NCI-H524 (cell line): Measurements from ENCODE around the gene RIOK2.
"Not testable (repeated sequence)": the region's sequence is repeated elsewhere in the genome, so short reads cannot be mapped to it uniquely, and the experiment has no call there.

Source experiments
- DNase-seq, 2 experiments: peaks; one replicate each; lab custom pipeline; 2025; lab: John Stamatoyannopoulos, UW

RIOK2 gene

DNA sequence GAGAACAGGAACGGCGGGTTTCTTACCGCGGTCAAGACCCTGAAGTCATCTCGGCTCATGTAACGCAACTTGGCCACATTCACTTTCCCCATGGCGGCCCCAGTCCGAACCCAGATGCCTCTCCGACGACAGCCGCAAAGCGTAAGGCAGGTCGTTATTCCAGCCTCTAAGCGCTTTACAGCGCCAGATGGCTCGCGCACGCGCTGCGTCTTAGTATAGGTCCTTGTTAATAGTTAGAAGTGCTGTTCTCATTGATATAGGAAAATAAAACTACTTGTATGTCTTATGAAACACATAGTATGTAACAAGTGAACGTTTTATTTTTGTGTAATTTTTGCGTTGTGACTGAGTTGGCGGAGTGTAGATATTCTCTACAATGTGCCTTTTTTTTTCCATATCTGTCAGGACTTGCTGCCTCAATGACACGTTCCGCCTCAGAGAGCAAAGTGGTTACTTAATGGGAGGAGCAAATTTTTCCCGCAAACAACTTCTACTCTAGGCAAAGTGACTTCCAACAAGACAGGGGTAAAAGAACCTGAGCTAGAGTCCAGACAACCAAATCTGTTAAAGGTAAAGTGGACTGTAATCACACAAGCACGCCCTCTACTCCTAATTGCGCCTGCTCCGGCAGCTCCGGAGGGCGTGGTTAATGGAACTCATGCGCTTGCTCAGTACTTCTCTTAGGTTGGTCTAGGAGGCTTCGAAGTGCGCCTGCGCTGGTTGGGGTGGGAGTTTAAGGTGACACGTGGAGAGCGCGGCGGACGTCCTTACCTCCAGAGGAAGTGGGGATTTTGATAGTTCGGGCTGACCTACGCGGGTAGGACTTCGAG is at the start of gene RIOK2:
Gene RIOK2, minus strand, starts transcription at position 148 of the 830 bp plus-strand sequence. Its CDS starts 56 bp downstream, at position 92.
- peak; percentile 94 to 97 for DNase-seq

DNA sequence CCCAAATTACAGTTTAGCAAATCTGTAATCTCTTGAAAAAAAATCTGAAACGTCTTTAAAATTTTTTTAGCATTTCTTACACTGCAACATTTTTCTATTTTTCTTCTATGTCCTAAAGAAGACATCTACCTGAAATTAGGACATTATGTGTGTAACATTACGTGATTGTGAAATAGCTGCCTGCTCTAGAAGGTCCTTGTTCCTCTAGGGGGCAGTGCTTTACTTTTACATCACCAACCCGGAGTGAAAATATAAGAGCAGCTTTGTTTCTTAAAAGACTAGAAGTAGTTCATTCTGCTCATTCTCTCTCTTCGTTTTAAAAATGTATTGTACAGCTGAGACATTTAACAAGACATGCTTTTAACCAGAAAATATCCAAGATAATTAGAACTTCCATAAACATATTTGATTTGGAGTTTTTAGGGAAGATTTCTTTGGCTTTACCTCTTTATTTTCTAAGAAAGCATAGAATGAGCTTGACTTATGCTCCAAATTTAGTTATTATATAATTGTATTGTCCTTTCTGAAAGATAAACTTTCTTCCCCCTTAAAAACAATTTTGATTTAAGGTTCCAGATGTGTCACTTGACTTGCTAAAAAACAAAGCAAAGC is 48.1 kb upstream of the RIOK2 start:
- peak; percentile 1 to 59 for DNase-seq

DNA sequence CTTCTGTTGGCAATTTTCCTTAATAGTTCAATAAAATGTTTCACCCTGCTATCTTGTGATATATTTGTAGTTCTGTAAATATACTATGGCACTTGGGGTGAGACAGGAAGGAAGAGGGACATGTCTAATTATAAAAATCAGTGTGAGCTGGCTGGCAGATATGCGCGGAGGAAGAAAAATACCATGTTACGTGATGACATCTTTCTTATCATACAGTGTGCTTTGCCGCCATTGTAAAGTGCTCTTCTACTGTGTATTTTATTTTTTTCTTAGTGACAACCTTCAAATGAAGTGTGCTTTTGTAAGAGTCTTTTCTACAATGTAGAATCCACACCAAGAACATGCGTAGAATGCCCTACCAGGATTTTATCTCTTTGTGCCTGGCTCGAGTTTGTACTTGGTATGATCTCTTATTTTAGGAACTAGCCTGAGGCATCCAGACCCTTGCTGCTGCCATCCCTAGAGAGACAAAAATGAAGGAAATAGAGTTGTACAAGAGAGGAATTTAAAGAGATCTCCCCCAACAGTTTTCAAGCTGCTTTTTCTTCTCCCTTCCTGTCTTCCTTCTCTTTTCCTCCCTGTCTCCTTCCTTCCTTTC is 46.7 kb upstream of the RIOK2 start:
- no peak for DNase-seq

DNA sequence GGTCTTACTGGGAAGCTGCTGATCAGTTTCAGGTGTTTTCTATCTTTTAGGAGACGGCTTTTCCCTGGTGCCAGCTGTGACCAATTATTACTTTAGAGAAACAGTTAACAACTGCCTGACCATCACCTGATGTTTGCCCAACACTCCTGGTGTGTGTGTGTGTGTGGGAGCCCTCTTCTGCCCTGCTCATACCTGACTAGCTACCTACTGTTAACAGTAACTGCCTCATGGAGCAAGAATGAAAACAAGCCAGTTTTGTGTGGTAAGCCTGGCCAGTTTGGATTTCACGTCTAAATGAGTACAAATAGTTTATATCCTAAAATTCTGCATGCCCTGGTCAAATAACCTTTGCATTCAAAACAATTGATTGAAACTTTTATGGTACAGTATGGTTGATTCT is 46.1 kb upstream of the RIOK2 start:
- DNase-seq = no peak

DNA sequence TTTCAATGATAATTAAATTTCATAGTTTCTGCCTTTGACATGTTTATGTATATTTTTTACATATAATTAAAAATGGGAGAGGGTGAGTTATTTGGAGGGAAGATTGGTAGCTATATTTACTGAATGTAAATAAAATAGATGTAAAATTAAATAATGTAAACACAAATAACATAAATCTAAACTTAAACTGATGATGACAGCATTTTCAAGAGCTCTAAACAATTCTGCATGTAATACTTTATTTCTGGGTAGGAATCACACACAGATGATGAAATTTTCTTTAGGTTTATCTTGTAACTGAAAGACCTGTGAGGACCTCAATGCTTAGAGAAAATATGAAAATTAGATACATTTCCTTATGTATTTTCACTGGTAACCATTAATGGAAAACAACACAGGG is 42.2 kb upstream of the RIOK2 start:
- DNase-seq = no peak

DNA sequence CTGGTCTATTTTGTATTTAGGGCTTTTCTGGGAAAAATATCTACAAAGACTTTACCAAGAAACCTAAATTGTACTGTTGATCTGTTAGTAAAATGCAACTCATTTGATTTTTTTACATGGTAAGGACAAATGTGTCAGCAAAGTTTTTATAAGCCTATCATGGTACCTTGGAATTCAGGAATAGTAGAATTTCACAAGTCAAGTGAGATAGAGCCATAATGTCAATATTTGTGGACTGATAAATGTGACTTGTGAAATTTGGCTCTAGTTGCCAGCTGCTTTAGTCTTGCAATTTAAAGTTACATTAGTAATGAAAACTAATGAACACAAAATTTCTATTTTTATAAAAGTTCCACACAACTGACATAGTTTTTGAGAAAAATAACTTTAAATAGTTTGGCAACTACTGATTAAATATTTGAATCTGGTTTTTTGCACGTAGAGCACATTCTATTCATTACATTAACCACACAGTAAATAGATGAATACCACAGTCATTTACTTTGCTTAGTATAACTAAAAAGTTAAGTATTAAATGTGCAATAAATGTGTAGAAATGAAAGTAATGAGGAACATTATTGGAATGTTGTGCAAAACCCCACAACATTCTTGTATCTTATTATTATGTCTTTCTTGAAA is 41.2 kb upstream of the RIOK2 start:
- DNase-seq = no peak

DNA sequence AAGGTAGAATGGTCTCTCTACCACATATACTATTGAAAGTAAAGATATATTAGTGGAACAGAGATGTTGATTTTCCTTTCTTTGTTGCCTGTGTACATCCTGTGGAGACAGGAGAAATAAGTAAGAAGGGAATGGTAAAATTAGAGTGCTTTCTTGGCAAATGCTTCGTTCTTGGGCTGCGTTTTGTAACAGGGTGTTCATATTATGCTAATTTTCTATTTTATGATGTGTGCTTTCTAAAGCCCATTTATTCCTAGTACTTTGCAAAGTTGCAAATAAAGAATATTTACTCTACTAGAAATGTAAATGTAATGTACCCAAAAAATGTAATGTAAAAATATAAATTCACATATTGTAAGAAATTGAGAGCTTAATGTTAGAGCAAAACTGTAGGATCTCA is 40.5 kb upstream of the RIOK2 start:
- DNase-seq = no peak

DNA sequence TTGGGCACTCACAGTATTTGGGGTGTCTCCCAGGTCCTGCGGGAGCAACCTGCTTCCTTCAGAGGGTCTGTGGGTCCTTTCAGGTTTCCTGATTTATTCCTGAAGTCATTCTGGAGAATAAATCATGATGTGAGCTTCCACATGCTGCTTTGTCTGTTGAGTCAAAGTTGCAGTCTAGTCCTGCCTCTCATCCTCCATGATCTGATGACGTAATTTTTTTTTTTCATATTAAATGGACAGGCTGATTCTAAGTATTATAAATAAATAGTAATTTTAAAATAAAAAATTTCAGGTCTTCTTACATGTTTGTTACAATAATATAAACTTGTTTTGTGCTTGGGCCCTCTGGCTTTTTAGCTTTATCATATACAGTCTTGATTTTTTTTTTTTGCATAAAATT is 26.3 kb upstream of the RIOK2 start:
- DNase-seq = no peak

DNA sequence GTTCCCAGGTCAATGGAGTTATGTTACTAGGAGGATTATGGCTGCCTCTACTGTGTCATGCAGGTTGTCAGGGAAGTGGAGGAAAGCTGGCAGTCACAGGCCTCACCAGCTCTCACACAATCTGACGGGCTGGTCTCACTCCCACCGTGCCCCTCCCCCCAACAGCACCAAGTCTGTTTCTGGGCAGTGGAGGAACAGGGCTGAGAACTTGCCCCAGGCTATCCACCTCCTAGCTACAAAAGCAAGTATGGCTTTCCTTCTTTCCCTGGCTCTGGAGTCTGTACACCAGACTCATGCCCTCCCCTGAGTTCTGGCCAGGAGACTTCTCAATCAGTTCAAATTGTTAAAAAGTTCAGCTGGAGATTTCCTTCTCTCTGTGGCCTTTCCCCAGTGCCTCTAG is 25.7 kb upstream of the RIOK2 start:
- DNase-seq = no peak

DNA sequence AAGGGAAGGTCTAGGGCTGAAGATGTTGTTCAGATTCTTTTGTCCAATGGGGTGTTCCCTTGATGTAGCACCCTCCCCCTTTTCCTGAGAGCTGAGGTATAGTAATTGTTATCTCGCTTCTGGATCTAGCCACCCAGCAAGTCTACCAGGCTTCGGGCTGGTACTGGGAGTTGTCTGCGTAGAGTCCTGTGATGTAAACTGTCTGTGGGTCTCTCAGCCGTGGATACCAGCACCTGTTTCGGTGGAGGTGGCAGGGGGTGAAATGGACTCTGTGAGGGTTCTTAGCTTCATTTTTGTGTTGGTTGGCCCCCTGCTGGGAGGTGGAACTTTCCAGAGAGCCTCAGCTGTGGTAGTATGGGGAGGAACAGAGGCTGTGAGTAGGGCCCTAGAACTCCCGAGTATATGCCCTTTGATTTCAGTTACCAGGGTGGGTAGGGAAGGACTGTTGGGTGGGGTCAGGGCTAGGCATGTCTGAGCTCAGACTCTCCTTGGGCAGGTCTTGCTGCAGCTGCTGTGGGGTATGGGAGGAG is 25.2 kb upstream of the RIOK2 start:
- no peak for DNase-seq

DNA sequence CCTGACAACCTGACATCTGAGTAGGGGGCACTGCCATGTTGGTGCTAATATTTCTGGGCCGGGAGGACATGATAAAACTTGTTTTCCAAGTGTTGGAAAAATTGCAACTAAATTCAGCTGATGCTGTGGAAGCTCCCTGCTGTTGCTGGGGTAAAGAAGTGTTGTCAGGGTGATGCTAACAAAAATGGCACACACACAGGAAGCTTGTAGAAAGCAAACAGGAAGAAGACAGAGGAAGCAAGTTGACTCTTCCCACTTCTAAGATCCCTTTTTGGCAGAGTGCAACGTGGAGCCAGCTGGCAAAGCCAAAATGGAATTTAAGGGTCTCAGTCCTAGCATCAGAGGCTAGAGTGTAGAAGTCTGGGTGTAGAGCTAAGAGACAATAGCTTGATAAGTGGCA is 11.3 kb upstream of the RIOK2 start:
- no peak for DNase-seq

DNA sequence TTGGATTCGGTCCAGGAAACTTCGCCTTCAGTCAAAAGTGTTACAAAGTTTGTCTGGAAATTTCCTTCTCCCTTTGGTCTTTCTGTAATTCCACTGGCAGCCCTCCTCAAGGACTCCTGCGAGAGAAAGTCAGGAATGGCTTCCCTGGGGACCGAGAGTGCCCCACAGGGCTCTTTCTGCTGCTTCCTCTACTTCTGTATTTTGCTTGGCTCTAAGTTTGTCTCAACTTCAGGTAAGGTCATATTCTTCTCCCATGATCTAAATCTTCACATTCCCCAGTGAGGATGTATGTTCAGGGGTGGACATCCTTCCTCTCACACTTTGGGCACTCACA is 10.3 kb upstream of the RIOK2 start:
- DNase-seq = no peak

DNA sequence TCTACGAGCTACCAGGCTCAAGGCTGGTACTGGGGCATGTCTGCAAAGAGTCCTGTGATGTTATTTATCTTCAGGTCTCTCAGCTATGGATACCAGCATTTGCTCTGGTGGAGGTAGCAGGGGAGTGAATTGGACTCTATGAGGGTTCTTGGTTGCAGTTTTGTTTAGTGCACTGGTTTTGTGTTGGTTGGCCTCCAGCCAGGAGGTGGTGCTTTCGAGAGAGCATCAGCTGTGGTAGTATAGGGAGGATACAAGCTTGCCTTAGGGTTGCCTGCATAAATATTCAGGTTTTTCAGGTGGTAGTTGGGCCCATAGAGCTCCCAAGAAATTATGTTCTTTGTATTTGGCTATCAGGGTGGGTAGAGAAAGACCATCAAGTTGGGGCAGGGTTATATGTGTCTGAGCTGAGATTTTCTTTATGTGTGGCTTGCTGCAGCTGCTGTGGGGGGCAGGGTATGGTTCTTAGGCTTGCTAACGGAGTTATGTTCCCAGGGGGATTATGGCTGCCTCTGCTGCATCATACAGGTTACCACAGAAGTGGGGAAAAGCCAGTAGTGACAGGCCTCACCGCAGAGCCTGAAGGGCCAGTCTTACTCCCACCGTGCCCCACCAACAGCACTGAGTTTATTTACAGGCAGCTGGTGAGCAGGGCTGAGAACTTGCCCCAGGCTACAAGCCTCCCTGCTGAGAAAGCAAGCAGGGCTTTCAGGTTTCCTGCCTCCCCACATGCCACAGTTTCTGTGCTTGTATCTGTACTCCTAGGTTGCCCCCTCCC is 9.7 kb upstream of the RIOK2 start:
- DNase-seq = no peak

DNA sequence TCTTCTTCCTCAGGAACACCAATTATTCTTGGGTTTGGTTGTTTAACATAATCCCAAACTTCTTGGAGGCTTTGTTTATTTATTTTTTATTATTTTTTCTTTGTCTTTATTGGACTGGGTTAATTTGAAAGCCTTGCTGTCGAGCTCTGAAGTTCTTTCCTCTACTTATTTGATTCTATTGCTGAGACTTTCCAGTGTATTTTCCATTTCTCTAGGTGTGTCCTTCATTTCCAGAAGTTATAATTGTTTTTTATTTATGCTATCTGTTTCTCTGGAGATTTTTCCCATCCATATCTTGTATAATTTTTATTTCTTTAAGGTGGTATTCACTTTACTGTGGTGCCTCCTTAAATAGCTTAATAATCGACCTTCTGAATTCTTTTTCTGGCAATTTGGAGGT is 8.8 kb upstream of the RIOK2 start:
- no peak for DNase-seq

DNA sequence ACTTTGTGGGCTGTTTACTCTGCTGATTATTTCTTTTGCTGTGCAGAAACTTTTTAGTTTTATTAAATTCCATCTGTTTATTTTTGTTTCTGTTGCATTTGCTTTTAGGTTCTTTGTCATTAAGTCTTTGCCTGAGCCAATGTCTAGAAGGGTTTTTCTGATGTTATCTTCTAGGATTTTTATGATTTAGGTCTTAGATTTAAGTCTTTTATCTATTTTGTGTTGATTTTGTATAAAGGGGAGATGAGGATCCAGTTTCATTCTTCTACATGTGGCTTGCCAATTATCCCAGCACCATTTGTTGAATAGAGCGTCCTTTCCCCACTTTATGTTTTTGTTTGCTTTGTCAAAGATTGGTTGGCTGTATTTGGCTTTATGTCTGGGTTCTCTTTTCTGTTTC is 6.5 kb upstream of the RIOK2 start:
- DNase-seq = not testable (repeated sequence)

DNA sequence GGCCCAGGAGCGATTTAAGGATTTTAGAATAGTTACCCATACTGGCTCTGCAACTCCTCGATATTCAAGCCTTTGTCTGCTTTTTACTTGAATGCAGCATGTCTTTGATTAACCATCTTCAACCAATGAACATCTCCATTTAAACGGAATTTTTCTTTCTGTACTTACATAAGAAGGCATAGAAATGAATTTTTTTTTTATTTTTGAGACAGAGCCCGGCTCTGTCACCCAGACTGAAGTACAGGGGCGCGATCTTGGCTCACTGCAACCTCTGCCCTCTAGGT is 825 bp upstream of the RIOK2 start:
- no peak for DNase-seq

DNA sequence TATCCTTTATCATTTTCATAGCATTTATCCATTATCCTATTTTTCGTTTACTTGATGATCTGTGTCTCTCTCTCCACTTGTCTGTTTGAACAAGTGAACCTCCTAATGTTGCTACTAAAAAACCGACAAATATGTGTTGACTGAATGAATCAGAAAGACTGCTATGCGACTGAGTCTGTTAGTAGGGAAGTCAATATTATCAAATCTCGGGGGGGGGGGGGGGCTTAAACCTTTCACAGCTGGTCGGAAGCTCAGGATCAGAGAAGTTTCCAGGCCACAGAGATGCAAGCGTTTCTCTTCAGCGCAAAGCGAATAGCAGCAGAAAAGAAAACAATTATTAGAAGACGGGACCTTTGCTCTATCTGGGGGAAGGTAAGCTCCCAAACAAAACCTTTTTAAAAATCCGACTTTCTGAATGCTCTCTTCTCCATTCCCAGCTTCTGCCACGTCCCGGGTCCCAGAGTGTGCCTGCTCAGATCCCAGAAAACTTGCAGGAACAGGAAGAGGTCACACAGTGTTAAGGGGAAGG is 412 bp downstream of the RIOK2 start:
- DNase-seq = peak in 1 of 2 experiments; percentile 46

DNA sequence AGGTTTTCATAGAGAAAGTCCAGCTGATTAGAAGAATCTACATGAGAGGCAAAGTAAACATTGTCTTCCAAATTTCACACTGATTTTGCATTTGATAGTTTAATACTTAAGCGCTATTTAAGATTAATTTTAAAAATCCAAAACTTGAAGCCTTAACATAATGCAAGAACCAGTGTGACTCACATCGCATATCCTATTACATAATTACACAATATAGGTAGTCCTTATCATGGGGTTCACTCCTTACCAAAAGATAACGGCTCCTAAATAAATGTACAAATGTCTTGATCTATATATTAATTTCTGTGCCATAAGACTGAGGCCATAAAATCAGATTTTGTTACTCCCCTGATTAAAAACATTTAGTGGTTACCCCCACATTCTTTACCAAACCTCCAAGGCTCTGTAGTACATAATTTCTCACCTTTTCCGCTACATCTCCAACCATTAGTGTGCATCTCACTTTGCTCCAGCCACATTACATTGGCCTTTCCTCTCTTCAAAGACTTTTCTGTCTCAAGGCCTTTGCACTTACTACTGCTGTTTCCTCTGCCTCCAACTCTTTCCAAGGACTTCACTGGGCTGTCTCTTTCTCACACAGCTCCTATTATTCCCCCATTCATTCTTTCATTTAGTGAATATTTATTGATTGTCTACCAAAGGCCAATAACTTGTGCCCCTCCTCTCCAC is 1.0 kb downstream of the RIOK2 start:
- DNase-seq = no peak

DNA sequence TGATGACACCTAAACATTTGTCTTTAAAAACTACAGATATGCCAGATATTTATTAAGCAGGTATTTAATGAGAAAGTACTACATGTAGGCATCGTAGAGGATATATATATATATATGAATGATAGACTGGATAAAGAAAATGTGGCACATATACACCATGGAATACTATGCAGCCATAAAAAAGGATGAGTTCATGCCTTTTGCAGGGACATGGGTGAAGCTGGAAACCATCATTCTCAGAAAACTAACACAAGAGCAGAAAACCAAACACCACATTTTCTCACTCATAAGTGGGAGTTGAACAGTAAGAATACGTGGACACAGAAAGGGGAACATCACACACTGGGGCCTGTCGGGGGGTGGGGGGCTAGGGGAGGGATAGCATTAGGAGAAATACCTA is 3.6 kb downstream of the RIOK2 start:
- DNase-seq = not testable (repeated sequence)

DNA sequence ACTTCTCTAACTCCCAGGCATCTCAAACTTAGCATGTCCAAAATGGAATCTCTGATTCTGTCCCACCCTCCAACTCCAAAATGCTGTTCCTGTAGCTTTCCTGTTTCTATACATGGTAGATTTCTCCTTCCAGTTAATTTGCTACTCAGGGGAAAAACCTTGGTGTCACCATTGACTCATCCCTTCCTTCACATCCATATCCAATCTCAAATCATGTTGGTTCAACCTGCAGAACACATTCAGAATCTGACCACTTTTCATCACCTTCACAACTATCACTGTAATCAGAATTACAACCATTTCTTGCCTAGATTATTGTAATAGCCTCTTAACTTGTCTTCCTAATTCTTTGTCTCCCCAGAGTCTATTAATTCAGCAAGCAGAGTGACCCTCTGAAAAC is 10.8 kb downstream of the RIOK2 start:
- DNase-seq = no peak

DNA sequence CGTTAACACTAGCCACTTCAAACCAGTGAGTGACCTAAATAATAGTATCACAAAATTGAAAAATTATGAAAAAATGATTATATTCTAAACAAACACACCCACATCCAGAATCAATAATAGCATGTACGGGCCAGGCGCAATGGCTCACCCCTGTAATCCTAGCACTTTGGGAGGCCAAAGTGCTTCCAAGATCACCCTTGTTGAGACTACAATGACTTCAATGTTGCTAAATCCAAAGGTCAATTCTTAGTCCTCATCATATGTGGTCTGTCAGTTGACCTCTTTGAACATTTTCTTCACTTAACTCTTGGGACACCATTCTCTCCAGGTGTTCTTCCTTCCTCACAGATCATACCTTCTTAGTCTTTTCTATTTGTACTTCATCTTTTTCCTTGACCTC is 11.3 kb downstream of the RIOK2 start:
- DNase-seq = no peak
